GM19099 (cell line): ENCODE results near the gene IQCK.

Source experiments
- POLR2A ChIP-seq: IDR thresholded peaks from 3 replicates; pipeline ENCODE4 v1.6.1; 2011; ENCODE audit warnings: low read depth; ENCODE audit not compliant: insufficient read length; ENCODE audit errors: extremely low read depth

IQCK gene

DNA sequence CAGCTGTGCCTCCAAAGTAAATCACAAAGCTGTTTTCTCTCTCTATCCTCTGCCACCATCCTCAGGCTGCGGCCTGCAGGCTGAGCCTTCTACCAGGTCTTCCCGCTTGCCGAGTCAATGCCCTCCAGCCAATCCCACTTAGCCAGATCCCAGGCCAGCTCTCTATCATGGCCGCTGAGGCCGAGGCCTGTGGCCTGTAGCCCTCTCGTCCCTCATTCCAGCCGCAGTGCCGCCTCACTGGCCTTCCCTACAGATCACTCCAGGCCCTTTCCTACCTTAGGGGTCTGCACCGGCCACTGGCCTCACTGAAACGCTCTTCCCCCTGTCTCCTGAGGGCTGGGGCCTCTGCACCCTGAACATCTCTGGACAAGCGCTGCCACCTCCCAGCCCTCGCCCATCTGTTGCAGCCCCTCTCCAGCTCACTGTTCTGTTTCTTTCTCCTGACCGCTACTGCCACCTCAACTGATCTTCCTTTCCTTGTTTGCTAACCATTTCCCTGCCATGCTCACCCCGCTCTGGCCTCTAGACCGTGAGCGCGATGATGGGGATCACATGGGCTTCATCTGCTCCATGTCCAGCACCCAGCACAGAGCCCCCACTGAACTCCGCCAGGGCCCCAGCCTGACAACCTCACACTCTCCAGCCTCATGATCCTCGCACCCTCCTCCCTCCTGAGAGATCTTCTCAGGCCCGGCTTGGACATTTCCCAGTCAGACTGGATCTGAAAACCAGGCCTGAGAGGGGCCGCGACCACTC, 8.5 kb upstream of the IQCK start:
- TF ChIP-seq POLR2A = no peak

DNA sequence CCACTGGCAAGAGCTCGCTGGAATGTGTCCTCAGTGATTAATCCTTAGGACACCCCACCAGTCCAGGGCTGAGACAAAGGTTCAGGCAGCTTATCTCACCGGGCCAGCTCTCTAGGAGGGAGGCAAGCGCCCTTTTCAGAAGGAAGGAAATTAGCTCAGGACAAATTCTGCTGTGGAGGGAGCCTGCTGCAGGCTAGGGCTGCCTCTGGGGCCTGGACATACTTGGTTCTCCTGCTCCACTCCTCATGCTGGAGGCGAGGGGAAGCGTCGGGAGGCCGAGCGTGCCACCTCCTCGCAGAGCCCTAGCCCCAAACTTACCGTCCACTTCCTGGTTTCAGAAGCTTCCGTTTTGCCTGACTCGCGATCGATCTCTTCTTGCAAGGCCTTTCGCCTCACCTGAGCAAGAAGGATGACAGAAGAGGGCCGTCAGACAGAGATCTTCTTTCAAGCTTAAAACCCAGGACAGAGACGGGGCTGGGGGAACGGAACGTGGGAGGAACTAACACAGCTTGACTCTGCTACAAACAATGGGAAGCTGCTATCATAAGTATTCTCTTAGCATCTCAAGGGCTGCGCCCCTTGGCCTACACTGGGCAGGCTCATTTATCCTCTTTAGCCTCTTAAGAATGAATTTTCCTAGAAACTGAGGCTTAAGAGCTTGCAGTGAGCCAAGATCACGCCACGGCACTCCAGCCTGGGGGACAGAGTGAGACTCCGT, 7.7 kb upstream of the IQCK start:
- TF ChIP-seq POLR2A = no peak

DNA sequence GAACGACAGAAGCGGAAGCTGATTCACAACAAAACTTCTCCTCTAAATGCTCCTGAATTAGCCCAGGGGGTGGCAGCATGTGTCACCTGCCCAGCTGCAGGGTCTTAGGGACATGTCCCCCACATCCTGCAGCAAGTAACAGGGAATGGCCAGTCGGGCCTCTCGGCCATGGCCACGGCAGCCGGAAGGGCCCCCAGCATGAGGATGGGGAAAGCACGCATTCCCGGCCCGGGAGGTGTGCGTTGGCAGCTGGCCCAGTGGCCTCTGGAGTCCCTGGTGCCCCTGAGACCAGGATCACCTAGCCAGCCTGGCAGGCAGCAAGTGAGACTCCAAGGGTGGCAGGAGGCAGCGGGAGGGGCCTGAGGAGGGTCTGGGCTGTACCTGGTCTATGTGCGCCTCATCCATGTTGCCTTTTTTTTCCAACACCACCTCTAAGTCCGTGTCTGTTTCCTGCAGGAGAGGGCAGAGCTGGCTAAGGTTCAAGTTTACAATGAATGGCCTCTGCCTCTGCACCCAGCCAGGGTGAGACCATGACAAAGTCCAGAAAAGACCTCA, 7.0 kb upstream of the IQCK start:
- no peak for TF ChIP-seq POLR2A

DNA sequence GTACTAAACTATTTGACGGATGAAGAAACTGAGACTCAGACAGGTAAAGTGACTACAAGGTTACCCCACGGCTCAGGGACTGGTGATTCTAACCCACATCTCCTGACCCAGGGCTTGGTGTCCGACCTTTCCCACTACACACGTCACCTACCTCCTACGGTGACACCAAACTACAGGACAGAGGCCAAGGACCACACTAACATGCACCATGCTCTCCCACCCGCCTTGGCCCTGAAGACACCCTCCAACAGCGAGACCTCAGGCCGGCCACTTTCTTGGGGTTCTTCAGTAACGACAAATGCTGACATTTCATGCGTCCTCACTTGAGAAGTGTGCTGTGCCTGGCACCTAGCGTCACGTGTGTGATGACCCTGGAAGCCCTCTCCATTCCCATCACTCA, 6.4 kb upstream of the IQCK start:
- no peak for TF ChIP-seq POLR2A

DNA sequence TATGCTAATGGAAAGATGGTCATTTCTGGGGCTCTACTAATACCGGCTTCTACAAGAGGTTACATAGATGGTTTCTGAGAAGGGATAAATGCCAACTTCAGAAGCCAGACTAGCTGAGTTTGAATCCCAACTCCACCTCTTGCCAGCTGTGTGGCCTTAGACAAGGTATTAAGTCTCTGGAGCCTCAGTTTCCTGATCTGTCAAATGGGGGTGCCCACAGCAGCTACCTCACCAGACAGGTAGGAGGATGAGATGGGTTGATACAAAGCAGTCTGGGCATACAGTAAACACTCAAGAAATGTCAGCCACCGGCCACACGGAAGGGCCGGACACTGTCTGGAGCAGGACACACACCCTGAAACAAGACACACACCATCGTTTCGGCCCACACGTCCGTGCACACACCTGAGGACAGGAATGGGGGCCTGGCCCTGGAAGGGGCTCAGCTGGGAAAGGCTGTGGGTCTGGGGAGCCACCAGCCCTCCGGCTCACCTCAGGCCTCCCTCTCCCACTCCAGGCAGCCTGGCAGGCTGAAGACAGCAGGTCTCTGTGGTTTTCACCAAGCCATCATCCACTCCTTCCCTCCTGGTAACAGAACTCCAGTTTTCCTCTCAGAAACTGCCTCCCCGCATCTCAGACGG, 5.5 kb upstream of the IQCK start:
- no peak for TF ChIP-seq POLR2A

DNA sequence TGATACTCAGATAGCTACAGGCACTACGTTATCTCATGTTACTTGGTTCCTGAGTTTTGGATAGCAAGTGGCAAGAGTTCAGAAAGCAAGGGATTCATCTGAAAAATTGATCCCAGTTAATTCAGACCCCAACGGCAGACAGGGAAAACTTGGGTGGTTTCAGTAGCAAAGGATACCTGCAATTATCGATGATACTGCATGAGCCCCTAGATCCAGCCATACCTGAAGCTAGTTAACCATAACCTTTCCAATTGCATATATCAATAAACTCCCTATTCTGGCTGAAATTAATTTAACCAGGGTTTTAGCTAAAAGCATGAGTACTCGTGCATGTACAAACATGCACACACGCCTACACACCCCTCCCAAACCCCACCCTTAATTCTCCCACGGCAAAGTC, 4.4 kb upstream of the IQCK start:
- no peak for TF ChIP-seq POLR2A

DNA sequence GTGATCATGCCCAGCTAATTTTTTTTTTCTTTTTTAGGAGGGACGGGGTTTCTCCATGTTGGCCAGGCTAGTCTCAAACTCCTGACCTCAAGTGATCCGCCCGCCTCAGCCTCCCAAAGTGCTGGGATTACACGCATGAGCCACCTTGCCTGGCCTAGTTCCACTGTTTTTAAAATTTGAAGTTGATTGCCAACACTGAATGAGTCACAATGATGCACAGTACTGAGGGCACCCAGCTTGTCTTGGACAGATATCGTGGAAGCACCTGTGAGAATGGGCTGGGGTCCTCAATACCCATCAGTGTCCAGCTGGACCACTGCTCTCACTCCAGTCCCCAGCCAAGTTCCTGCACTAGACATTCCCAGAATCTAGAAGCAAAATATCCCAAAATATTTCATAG, 2.5 kb upstream of the IQCK start:
- TF ChIP-seq POLR2A = no peak

DNA sequence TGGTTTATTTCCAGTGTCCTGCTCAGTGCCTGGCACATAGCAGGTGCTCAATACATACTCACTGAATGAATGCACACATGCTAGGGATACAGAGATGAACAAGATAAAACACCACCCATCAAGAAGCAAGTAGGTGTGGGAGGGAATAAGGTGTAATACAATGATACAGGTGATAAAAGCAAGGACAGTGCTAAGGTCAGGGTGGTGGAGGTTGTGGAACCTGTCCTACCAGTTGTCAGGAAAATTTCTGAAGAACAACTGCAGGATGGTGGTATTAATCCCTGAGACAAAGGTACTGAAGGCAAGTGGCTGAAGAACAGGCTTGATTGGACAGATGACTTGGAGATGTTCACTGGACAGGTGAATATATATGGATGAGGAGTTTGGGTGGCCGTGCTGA, 1.9 kb upstream of the IQCK start:
- TF ChIP-seq POLR2A = no peak

DNA sequence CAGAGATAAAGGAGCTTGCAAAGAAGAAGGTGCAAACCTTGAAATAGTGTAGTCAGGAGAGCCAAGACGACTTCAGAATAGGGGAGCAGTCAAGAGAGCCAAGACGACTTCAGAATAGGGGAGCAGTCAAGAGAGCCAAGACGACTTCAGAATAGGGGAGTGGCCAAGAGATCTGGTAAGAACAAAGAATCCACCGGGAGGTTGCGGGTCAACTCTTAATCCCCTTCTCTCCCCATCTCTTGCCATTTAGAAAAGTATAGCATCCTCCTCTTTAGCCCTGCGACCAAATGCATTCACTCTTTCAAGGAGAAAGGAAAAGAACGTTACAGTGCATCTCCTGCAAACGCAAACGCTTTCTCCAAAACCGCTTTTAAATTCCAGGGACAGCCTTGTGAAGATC, 757 bp upstream of the IQCK start:
- no peak for TF ChIP-seq POLR2A

DNA sequence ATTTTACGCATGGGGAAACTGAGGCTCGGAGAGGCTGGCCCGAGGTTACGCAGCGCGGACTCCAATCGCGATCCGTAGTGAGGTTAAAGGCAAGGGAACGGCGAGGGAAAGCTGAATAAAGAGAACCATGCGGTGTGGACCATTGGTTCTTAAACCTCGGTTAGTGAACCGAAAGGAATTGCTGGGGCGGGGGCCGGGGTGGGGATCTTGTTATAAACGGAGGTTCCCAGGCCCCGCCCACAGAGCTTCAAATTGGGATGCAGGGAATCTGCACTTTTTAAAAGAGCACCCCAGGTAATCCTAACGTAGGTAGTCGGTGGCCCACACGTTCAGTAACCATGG, 524 bp downstream of the IQCK start:
- no peak for TF ChIP-seq POLR2A

DNA sequence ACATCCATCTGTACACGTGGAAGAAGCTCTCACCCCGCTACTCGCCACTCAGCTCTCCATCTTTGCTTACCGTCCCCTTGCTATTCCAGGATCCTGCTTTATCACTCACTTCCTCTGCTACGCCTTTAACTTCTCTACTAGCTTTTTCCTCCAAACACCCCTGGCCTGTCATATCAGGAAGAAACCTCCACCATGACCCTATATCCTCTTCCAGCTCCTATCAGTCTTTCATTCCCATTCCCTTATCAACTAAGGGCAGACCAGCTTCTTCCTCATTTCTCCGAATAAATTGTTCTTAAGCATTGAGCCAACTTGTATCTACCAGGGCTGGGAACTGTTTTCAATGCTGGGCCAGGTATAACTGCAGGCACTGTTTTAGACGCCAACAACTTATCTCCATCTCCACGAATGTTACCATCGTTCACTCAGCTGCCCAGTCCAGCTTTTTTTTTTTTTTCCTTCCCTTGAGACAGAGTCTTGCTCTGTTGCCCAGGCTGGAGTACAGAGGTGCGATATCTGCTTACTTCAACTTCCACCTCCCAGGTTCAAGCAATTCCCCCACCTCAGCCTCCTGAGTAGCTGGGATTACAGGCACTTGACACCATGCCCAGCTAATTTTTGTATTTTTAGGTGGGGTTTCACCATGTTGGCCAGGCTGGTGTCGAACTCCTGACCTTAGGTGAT, 4.3 kb downstream of the IQCK start:
- TF ChIP-seq POLR2A = no peak

DNA sequence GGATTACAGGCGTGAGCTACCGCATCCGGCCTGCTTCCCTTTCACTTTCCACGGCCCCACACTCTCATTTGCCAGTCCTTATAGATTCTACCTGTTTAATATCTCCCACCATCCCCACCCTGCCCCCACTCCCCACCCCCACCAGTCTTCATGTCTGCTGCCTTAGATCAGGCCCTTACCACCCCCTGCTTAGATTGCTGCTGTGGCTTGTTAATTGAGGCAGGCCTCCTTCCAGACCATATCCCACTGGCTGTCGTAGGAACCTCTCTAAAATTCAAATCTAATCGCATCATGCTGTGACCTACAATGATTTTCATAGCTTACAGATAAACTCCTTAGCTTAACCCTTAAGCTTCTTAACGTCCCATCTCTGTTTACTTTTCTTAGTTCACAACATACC, 4.9 kb downstream of the IQCK start:
- no peak for TF ChIP-seq POLR2A

DNA sequence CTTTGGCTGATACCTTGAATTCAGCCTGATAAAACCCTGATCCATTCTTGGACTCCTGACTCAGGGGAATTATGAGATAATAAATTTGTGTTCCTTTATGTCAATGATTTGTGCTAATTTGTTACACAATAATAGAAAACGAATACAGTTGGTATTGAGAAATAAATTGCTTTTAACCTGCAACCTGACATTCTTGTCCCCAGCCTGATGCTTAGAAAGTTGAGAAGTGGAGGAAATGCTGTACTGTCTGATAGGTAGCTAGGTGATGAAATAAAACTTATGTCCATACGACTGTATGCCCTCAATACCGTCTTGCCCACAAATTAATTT, 10.5 kb downstream of the IQCK start:
- no peak for TF ChIP-seq POLR2A

DNA sequence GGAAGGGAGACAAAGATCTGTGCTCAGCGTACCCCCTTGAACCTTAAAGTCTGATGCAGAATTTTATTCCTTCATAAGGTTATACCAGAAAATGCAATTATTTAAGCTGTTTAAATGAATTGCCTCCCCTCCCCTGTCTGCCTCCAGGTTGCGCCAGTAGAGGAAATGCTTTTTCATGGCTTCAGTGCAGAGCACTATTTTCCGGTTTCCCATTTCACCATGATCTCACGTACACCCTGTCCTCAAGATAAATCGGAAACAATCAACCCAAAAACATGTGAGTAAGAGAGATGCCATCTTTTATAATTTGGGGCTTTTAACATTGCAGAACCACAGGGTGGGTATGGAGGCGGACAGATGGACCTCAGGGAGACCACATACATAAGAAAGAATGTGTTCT, 15.5 kb downstream of the IQCK start:
- no peak for TF ChIP-seq POLR2A

DNA sequence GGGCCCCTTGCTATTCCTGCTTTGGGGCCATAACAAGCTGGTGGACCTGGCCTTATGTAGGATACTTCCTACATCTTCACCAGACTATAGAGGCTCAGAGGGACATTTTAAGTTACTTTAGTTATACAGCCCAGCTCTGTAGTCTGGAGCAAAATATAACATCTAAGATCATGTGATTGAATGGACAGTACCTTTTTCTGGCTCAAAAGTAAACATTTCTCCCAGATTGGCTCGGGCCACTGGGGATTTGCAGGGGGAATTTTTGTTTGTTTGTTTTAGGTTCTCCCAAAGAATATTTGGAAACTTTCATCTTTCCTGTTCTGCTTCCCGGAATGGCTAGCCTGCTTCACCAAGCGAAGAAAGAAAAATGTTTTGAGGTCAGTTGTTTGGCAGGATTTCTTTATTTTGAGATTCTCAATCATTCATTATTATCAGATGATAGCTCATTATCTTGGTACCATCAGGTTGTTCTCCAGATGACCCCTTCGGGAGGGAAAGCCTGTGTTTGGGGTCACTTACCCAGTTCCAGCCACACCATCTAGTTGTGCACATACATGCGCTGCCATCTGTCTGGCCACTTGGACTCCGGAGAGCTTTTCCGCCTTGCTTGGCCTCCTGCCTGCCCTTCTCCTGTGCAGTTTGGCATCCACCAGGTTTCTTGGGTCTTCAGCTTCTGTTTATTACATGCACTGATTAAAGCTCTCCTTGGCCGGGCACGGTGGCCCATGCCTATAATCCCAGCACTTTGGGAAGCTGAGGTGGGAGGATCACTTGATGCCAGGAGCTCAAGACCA, 17.2 kb downstream of the IQCK start:
- no peak for TF ChIP-seq POLR2A
